ENCODE measurements around the gene INSM1. TPM values are rescaled to one million over a fixed set of nuclear protein-coding genes. Genes with fewer than 3 reads are reported as not detected.

Gene INSM1
- total and polyA plus RNA-seq, 2 experiments from 2014 or later = 0.55 to 1.2 TPM

DNA sequence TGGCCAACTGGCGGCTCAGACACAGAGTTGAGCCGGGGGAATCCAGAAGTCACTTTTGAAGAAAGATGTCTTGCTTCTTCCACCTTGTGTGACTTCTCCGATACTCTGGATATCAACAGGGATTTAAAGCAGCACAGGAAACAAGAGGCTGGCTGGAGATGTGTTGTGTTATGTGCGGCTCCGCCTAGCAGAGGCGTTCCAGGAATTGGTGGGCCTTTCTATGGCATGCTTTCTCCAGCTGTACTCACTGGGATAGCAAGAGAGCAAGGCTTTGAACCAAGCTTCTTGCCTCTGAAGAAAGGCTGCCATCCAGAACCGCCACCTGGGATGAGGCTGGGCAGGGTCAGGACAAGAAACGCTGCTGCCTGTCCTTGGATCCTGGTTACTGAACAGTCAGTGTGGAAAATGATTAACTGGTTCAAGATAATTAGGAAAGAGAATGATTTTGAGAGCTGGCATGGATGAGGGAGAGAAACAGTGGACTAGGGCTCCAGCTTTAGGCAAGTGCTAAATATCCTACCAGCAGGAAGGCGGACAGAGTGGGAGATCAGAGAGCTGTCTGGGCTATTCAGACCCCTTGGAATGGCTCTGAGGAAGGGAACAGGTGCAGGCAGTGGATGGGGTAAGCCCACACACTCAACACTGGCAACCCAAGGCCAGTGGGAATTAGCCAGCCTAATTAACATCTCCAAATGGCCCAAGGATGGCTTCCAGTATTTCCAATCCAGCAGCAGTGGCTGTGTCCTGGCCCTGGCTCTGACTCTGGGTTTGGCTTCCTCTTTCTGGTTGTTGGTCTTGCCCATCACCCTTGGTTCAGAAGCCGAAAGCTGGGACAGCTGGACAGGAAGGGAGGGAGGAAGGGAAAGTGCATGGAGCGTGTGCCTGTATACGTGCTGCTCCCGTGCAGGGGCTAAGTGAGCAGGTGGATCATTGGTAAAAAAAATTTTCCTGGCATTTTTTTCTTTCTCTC, 31.9 kb downstream of the INSM1 start:
- no peaks in the 10 kb centered on the region for H3K9me2 ChIP-seq (ENCODE audit: insufficient read depth)
- H3F3A ChIP-seq (replicated peaks; ENCODE audit: low read depth) = no peaks in the 10 kb centered on the region
- ATAC-seq (no peak), DNase-seq (ENCODE audit: low spot score) (no peak)
- Mint-ChIP-seq H3K27me3 (ENCODE audit: insufficient read depth, low read depth, poor library complexity) (peaks cover 8% of the 10 kb centered on the region), H3K4me1 (peaks cover 23% of the 10 kb centered on the region), H3K4me3 (no peak overlapping the region), H3K9me3 (no peaks in the 10 kb centered on the region; the same call in 2 of the 3 replicates), H3K27ac (no peak overlapping the region; the same call in 1 of the 2 replicates), H3K36me3 (ENCODE audit: low read depth) (no peaks in the 10 kb centered on the region)
- no peak overlapping the region for H3K27ac ChIP-seq (ENCODE audit: low read depth)
- no peak overlapping the region for H3K4me3 ChIP-seq
- no peaks in the 10 kb centered on the region for H3K36me3 ChIP-seq (ENCODE audit: insufficient read depth)
- H3K4me1 ChIP-seq (ENCODE audit: insufficient read depth) = no peaks in the 10 kb centered on the region
- no peaks in the 10 kb centered on the region for H4K20me1 ChIP-seq (replicated peaks; ENCODE audit: insufficient read depth)
- H2AFZ ChIP-seq = no peak overlapping the region
- no peak overlapping the region for H3K4me2 ChIP-seq
- TF ChIP-seq CTCF (conservative IDR thresholded peaks at IDR 0.05; ENCODE audit: low read depth in 2 of 2) (no peak), ZNF114 (CRISPR knock-in tag; IDR thresholded peaks at IDR 0.05) (no peak), JUNB (IDR thresholded peaks at IDR 0.05; ENCODE audit: unreplicated experiment) (no peak), REST (IDR thresholded peaks at IDR 0.05; ENCODE audit: unreplicated experiment) (no peak), STAT1 (IDR thresholded peaks at IDR 0.05; ENCODE audit: unreplicated experiment) (no peak), EZH2phosphoT487 (IDR thresholded peaks at IDR 0.05; ENCODE audit: unreplicated experiment) (no peak), POLR2AphosphoS5 (IDR thresholded peaks at IDR 0.05; ENCODE audit: low read depth) (no peak), EZH2 (IDR thresholded peaks at IDR 0.05; ENCODE audit: low read depth, unreplicated experiment) (no peak), NANOG (IDR thresholded peaks at IDR 0.05; ENCODE audit: borderline replicate concordance) (no peak), ZNF331 (CRISPR knock-in tag; IDR thresholded peaks at IDR 0.05; ENCODE audit: low read depth) (no peak), CREB1 (CRISPR knock-in tag; IDR thresholded peaks at IDR 0.05; ENCODE audit: low read depth) (no peak)
- TF ChIP-seq, protein P1, sequence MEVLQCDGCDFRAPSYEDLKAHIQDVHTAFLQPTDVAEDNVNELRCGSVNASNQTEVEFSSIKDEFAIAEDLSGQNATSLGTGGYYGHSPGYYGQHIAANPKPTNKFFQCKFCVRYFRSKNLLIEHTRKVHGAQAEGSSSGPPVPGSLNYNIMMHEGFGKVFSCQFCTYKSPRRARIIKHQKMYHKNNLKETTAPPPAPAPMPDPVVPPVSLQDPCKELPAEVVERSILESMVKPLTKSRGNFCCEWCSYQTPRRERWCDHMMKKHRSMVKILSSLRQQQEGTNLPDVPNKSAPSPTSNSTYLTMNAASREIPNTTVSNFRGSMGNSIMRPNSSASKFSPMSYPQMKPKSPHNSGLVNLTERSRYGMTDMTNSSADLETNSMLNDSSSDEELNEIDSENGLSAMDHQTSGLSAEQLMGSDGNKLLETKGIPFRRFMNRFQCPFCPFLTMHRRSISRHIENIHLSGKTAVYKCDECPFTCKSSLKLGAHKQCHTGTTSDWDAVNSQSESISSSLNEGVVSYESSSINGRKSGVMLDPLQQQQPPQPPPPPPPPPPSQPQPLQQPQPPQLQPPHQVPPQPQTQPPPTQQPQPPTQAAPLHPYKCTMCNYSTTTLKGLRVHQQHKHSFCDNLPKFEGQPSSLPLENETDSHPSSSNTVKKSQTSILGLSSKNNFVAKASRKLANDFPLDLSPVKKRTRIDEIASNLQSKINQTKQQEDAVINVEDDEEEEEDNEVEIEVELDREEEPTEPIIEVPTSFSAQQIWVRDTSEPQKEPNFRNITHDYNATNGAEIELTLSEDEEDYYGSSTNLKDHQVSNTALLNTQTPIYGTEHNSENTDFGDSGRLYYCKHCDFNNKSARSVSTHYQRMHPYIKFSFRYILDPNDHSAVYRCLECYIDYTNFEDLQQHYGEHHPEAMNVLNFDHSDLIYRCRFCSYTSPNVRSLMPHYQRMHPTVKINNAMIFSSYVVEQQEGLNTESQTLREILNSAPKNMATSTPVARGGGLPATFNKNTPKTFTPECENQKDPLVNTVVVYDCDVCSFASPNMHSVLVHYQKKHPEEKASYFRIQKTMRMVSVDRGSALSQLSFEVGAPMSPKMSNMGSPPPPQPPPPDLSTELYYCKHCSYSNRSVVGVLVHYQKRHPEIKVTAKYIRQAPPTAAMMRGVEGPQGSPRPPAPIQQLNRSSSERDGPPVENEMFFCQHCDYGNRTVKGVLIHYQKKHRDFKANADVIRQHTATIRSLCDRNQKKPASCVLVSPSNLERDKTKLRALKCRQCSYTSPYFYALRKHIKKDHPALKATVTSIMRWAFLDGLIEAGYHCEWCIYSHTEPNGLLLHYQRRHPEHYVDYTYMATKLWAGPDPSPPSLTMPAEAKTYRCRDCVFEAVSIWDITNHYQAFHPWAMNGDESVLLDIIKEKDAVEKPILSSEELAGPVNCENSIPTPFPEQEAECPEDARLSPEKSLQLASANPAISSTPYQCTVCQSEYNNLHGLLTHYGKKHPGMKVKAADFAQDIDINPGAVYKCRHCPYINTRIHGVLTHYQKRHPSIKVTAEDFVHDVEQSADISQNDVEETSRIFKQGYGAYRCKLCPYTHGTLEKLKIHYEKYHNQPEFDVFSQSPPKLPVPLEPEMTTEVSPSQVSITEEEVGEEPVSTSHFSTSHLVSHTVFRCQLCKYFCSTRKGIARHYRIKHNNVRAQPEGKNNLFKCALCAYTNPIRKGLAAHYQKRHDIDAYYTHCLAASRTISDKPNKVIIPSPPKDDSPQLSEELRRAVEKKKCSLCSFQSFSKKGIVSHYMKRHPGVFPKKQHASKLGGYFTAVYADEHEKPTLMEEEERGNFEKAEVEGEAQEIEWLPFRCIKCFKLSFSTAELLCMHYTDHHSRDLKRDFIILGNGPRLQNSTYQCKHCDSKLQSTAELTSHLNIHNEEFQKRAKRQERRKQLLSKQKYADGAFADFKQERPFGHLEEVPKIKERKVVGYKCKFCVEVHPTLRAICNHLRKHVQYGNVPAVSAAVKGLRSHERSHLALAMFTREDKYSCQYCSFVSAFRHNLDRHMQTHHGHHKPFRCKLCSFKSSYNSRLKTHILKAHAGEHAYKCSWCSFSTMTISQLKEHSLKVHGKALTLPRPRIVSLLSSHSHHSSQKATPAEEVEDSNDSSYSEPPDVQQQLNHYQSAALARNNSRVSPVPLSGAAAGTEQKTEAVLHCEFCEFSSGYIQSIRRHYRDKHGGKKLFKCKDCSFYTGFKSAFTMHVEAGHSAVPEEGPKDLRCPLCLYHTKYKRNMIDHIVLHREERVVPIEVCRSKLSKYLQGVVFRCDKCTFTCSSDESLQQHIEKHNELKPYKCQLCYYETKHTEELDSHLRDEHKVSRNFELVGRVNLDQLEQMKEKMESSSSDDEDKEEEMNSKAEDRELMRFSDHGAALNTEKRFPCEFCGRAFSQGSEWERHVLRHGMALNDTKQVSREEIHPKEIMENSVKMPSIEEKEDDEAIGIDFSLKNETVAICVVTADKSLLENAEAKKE (CRISPR knock-in tag; IDR thresholded peaks at IDR 0.05) = no peak
- TF ChIP-seq, protein P2, sequence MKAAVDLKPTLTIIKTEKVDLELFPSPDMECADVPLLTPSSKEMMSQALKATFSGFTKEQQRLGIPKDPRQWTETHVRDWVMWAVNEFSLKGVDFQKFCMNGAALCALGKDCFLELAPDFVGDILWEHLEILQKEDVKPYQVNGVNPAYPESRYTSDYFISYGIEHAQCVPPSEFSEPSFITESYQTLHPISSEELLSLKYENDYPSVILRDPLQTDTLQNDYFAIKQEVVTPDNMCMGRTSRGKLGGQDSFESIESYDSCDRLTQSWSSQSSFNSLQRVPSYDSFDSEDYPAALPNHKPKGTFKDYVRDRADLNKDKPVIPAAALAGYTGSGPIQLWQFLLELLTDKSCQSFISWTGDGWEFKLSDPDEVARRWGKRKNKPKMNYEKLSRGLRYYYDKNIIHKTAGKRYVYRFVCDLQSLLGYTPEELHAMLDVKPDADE (IDR thresholded peaks at IDR 0.05) = no peak
- H3K79me2 ChIP-seq (replicated peaks; ENCODE audit: insufficient read depth) = no peaks in the 10 kb centered on the region
- no peaks in the 10 kb centered on the region for H3K27me3 ChIP-seq (ENCODE audit: insufficient read depth)

Data from GM23338 (cell line).